GM21528 (cell line): ENCODE measurements around the gene SDC3.

ENCODE experiments used
- ATAC-seq: cut with Tn5 transposase; IDR thresholded peaks from one replicate; pipeline ENCODE4 v1.9.1; 2021; ENCODE audit warnings: mild to moderate bottlenecking, moderate library complexity; ENCODE audit not compliant: unreplicated experiment, low FRiP score

SDC3 gene

DNA sequence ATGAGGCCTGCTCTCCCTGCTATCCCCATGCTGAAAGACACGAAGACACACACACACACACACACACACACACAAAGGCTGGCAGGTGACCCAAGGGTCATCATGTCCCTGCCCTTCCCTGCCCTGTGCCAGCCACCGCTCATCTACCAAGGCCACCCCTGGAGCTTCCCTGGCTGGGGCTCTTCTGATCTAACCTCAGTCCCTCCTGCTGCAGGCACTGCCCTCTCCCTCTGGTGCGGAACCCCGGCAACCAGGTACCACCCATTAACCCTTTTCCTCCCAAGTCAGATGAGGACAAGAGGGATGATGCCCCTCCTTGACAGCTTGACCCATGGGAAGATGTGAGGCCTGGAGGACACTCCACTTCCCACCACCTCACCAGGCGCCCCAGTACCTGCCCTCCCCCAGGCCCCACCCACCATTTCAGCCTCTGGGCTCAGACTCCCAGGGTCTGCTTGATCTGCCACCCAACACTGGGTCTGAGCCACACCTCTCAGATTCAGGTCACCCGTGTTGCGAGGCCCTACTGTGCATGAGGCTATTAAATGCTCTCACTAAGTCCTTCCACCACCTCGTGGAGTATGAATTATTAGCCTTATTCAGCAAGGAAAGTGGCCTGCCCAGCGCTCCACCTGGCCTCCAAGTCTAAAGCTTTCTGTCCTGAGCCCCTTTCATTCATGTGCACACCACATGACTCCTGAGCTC is 2.5 kb downstream of the SDC3 start:
- no peak for ATAC-seq

DNA sequence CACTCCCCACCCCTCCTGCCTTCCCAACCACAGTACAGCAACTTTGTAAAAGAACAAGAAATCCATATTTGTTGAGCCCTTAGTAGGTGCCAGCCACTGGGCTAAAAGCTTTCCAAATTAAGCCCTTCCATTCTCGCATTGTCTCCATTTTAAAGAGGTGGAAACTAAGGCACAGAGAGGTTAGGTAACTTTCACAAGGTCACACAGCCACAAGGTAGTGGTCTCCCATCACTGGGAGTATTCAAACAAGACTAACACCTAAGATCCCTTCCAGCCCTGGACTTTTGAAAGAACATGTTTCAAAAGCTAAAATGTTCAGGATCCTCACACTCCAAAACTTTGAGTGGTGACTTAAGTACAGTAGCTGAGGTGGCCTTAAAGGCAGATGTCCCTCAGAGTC is 3.2 kb downstream of the SDC3 start:
- no peak for ATAC-seq

DNA sequence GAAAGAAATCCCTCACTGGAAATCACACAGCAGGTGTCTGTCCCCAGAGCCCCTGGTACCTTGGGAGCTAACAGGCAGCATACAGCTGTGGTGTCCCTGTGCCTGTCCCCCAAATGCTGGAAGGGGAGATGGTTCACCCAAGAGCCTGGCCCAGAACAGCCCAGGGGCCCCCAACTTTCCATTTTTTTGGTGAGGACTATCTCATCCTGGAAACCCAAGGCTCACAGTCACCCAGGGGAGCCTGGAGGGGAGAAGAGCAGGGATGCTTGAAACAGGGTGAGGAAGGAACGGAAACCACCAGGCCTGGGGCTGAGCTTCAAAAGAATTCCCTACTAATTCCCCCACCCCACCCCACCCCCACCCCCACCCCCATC is 3.6 kb downstream of the SDC3 start:
- ATAC-seq: no peak

DNA sequence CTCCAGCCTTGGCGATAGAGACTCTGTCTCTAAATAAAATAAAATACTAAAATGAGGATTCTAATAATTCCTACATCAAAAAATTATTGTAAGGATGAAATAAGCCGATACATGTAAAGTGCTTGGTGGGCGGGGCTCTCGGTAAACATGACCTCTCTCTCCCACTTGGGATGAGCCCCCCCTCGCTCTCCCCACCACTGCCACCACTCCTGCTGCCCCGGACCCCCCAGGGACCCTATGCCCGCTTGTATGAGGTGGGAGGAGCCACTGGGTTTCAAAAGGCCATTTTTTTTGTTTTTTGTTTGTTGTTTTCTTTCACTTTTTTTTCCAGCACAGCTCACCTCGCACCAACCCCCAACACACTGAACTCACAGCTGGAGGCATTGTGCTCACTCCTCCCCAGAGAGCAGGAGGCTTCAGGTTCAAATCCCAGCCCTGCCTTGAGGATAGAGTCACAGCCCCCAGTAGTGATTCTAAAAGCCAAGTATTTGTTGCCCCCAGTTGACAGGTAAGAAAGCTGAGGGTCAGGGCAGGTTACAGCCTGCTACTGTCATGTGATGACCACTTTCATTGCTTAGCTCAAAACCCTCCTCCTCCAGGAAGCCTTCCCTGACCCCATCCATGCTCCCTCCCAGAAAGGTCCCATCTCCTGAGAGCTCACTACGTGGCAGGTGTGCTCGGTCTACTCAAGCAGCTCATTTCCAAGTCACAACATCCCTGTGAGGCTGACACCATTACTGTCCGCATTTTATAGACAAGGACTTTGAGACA is 4.2 kb downstream of the SDC3 start:
- no peak for ATAC-seq

DNA sequence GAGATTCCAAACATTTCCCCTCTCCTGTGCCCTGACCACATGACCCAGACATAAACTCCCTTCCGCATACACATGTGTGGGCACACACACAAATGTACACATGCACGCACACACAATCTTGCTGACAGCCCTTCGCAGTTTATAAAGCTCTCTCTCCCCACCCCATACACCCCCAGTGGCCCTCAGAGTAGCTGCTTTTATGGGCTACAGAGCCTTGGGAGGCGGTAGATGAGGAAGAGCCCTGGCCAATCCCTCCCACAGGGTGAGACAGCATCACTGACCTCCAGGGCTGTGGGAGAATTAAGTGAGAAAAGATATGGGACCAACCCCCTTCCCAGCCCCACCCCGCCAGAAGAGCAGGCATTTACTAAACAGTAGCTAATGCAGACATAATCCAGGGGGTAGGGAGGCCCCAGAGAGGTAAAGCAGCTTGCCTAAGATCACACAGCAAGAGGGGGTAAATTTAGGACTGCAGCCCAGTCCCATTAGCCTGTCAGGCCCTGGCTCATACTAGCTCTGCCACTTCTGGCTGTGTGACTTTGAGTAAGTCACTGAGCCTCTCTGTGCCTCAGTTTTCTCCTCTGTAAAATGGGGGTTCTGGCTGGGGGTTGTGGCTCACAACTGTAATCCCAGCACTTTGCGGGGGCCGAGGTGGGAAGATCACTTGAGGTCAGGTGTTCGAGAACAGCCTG is 5.1 kb downstream of the SDC3 start:
- no peak for ATAC-seq

DNA sequence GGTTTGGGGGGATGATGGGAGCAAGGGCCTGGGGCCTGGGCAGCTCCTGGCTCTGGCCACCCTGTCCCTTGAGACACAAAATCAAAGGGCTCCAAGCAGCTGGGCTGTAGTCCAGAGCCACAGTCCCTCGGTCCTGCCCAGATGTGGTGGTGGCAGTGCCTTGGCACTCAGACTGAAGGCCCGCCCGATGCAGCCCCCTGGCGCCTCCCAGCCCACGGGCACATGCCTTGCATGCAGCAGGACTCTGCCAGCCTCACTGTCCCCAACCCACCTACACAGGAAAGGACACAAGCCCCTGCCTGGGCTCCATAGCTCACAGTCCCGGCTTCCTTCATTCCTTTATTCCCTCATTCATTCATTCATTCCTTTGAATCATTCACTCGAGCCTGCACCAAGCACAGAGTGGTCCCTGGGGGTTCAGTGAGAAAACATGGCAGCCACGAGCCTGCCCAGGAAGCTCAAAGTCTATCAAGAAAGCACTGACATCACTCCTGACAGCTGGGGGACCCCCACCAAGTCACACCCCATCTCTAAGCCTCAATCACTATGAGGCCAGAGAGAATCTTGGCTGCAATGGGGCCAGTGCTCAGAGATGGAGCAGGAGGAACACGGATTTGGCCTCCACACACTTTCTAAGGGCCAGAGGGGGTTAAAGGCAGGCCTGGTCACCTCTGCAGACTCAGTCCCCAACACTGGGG is 5.8 kb downstream of the SDC3 start:
- no peak for ATAC-seq

DNA sequence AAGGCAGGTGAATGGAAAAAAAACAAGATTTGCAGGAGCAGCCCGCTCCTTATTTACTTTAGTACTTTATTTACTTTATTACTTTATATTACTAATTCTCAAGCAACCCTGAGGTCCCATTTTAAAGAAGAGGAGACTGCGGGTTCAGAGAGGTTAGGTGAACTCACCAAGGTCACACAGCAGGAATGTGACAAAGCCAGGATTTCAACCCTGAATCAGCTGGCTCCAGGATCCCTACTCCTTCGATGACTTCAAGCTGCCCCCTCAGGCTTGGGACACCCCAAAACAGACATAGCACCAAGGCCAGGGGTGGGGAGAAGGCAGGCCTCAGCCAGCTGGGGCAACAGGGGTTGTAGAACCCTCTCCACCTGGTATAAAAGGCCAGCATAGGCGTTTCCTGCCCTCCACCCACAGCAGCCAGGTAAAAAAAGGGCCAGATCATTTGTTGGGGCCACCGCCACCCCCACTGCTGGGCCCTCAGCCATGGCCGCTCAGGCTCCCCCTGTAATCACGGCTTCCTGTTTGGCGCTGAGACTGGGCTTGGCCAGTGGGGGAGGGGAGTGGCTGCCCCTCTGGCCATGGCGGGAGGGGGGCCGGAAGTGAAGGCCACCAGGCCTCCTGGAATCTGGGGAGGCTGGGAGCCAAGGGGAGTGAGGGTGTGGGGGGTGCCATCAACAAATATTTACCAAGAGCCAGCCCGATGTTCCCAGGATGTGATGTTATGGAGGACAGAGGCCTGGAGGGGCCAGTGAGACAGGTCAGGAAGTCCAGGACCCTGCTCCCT is 6.6 kb downstream of the SDC3 start:
- no peak for ATAC-seq

DNA sequence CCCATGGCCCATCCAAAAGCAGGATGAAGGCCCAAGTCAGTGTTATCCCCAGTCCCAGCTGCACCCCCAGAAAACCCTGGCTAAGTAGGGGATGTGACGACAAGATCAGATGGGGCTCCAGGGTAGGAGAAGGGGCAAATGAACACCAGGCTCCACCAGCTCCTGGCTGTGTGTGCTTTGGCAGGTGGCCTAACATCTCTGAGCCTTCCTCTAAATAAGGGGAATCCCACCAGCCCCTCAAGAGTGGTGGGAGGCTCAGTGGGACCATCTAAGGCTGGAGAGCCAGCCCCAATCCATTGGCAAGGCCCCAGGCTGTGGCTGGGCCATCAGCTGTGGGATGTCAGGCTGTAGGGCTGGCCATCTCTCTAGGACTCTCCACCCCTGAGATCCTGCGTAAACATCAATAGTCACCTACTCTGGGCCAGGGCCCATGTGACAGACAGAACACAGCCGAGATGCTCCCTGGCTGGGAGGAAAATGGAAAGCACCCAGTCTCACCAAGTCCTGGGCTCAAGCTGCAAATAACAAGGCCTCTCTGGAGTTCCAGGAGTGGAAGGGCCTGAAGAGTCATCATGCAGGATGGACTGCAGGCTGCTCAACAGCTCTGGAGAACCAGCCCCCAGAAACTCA is 7.5 kb downstream of the SDC3 start:
- ATAC-seq: no peak

DNA sequence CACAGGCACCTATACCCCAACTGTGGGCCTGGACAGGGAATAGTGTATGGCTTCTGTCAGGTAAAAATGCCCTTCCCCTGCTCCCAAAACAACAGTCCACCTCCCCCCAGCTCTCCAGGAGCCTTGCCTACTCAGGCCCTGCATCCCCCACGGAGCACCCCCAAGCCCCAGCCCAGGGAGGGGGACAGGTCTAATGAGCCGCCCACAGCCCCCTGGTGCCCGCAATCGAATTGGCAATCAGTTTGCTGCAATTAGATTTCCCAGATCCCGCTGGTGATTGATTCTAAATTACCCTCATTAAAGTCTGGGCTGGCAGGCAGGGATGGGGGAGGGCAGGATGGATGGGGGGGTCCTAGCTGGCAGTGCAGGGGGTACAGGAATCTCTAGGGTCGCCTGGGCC is 8.1 kb downstream of the SDC3 start:
- ATAC-seq: no peak

DNA sequence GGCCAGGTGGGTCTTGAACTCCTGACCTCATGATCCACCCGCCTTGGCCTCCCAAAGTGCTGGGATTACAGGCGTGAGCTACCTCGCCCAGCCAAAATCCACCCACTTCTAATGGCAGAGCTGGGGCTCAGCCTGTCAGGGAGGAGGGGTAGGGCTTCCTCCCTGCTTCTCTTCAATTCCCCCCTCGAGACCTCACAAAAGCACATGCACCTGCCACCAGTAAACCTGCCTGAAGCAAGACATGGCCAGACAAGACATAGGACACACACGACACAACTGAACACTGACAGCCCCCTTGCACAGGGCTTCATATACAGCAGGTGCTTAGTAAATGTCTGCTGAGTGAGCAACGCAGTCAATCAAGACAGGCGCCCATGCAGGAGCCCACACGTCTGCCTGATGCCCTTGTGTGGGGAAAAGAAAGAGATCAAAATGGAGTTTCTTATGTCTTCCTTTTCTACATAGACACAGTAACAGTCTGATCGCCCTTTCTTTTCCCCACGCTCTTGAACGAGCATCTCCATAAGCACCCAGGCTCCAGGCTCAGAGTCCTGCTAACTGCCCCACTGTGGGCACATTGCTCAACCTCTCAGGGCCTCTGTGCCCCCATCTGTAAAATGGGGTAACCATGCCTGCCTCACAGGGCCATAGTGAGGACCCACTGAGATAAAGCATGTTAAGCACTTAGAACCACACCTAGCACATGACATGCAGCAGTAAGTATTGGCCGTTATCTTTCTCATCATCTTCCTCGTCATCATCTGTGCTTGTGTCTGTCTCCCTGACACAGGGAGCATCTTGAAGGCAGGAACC is 8.8 kb downstream of the SDC3 start:
- ATAC-seq: no peak

DNA sequence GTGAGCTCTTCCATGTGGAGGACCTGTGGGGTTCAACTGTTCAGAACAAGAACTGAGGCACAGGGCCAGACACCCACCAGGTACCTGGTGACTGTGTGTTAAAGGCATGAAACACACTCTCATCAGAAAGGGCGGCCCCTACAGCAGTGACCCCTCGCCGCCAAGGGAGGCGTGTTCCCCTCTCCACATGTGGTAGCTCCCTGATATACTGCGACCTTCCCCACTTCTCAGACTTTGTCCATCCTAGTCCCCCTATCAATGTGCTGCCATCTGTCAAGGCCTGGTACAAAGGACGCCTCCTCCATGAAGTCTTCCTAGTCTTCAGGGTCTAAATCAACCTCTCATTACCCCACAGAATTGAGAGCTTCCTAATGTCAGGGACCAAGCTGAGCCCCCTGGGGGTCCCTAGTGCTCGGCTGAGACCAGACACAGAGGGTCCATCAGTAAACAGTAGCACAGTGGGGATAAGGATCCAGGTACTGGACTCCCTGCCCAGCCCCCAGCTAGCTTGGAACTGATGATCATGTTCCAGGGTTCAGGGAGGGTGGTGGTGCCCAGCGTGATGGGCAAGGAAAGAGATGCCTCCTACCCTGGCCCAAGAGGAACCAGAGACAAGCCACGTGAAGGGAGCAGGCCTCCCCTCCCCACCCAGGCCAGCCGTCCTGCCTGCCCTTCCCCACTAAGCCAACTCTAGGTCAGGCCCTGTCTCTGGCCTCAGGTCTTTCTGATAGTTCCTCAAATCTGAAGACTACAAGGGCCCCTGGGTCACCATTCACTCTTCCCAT is 10.3 kb downstream of the SDC3 start:
- ATAC-seq: no peak

DNA sequence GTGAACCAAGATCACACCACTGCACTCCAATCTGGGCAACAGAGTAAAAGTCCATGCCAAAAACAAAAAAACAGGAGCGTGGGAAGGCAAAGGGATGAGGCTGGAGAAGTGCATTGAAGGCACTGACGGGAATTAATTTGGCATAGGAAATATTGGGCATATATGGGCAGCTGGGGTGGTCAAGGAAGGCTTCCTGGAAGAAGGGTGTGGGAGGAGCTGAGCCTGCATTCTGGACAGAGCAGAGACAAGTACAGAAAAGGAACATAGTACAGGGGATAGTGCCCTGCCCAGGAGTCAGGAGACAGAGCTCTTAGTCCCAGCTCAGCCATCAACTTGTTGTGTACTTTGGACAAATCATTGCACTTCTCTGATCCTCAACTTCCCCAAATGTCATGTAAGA is 11.7 kb downstream of the SDC3 start:
- ATAC-seq: no peak

DNA sequence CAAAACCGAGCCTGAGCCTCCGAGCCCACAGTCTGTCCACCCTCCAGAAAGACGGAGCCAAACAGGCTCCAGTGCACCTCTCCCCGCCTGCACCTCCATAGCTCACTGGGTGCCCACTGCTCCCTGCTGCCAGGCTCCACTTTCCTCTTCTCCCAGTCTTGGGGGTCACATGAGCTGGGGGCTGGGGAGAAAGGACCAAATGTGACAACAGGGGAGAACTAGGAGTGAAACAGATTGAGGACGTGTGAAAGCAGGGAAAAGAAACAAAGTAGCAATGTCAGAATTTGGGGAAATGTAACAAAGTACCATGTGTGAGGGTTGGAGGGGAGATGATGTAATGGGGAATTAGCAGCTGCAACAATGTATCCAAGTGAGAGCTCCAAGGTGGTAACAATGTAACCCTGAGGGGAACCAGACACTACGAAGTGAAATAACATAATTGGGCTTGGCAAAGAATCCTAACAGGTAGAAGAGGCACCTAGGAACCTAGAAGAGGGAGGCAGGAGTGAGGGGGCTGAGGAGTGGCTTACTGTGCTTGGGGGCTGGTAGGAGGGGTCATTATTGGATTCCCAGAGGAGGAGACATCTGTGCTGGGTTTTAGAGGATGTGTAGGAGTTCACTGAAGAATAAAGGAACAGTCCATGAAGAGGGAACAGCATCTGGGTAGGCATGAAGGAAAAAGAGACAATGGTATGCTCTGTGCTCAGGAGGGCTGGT is 12.5 kb downstream of the SDC3 start:
- no peak for ATAC-seq

DNA sequence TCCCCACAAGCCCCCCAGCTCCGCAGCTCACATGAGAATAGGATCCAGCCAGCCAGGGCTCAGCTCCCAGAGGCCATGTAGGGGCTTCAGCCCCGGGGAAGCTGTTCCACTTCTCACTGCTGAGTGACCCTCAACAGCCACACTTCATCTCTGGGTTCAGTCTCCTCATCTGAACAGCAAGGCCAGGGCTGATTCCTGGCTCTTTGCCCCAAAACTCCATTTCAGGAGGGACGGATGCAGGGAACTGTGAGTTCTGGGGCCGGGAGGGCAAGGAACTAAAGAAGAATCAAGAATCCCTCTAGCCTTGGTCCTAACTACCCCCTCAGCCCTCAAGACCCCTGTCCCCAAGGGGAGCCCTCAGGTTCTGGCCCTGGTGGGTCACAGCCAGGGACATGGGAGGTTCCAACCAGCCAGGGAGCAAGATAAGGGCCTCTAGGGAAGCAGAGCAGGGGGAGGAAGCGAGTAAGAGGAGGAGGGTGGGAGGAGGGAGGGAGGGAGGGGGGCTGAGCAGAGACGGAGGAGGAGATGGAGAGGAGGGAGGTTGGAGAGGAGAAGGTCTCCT is 13.1 kb downstream of the SDC3 start:
- no peak for ATAC-seq

DNA sequence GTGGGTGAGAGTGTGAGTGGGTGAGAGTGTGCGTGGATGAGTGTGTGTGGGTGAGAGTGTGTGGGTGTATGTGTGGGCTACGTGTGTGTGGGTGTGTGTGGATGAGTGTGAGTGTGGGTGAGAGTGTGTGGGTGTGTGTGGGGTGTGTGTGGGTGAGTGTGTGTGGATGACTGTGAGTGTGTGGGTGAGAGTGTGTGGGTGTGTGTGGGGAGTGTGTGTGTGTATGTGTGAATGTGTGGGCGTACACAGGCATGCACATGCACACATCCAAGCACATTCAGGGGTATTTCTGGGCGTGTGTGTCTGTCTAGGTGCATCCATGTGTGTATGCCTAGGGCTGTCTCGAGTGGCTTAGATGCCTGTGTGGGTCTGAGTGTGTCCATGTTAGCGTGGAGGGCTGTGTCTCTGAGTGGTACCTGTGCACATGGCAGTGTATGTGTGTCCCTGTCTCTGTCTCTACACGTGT is 14.0 kb downstream of the SDC3 start:
- ATAC-seq: no peak

DNA sequence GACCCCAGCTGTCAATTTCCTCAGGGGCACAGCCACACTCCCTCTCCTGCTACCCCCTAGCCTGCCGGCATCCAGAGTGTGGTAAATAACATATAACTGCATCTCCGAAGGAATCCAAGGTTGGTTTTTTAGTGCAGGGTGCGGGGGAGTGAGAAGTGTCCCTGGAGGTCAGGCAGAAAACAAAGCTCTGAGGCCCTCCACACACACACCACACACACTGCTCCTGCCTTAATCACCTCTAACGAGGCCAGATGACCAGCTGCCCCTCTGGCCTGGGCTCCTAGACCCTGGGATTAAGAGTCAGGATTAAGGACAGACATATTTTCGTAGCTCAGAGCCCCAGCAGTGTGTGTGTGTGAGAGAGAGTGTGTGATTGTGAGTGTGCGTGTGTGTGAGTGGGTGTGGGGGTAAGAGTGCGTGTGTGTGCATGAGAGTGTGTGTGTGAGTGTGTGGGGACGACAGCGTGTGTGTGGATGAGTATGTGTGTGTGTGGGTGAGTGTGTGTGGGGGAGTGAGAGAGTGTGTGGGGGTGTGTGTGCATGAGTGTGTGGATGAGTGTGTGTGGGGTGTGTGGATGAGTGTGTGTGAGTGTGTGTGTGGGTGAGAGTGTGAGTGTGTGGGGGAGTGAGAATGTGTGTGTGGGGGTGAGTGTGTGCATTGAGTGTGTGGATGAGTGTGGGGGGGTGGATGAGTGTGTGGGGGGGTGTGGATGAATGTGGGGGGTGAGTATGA is 14.6 kb downstream of the SDC3 start:
- no peak for ATAC-seq

DNA sequence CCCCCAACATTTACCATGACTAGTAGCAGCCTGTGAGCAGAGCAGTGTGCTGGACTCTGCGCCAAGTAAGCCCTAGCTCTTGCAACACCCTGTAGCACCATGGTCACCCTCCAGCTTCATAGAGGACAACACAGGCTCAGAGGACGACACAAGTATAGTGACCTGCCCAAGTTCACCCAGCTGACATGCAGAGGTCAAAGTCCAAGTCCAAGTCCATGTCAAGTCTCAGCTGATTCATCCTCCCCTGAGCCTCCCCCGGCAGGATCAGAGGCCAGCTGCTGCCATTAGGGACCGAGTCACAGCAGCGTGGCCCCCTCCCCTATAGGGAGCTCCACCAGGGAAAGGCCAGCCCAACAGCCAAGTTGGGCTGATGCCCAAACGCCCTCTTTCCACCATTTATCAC is 15.9 kb downstream of the SDC3 start:
- ATAC-seq: no peak
